GM19193 (cell line): ENCODE data around the gene ICAM2.

ENCODE experiments used
- POLR2A ChIP-seq: IDR thresholded peaks from 4 replicates; pipeline ENCODE4 v1.6.1; 2011; ENCODE audit not compliant: insufficient read depth, insufficient read length; ENCODE audit errors: extremely low read depth

ICAM2 gene

GRCh38 chr17:63978272-63979200 lies 41.9 kb downstream of the ICAM2 start:
- no peak for TF ChIP-seq POLR2A

GRCh38 chr17:63976702-63977101 lies 43.7 kb downstream of the ICAM2 start:
- TF ChIP-seq POLR2A = no peak

- no peak for TF ChIP-seq POLR2A
Observed at GRCh38 chr17:63975541-63976092, 44.8 kb downstream of the ICAM2 start.

GRCh38 chr17:63974594-63975192 lies 45.7 kb downstream of the ICAM2 start:
- TF ChIP-seq POLR2A = no peak

- TF ChIP-seq POLR2A = no peak
Observed at GRCh38 chr17:63973930-63974593, 46.4 kb downstream of the ICAM2 start.

- no peak for TF ChIP-seq POLR2A
Observed at GRCh38 chr17:63973247-63973646, 47.2 kb downstream of the ICAM2 start.

GRCh38 chr17:63972796-63973195 lies 47.6 kb downstream of the ICAM2 start, which contains the start of gene SCN4A:
SCN4A (minus strand) TSS chr17:63972918; CDS start chr17:63972841, 77 bp downstream.
- TF ChIP-seq POLR2A = no peak

GRCh38 chr17:63969278-63969677 lies 51.2 kb downstream of the ICAM2 start:
- no peak for TF ChIP-seq POLR2A

GRCh38 chr17:63967953-63968352 lies 52.5 kb downstream of the ICAM2 start:
- no peak for TF ChIP-seq POLR2A

- TF ChIP-seq POLR2A = no peak
Observed at GRCh38 chr17:63966646-63967264, 53.7 kb downstream of the ICAM2 start.

- TF ChIP-seq POLR2A = no peak
Observed at GRCh38 chr17:63963123-63963522, 57.3 kb downstream of the ICAM2 start.

GRCh38 chr17:63962298-63962744 lies 58.1 kb downstream of the ICAM2 start:
- TF ChIP-seq POLR2A = no peak

GRCh38 chr17:63961355-63962212 lies 58.8 kb downstream of the ICAM2 start:
- no peak for TF ChIP-seq POLR2A

GRCh38 chr17:63960430-63960829 lies 60.0 kb downstream of the ICAM2 start:
- TF ChIP-seq POLR2A = no peak
